Pancreas (tissue), 10 donors: ENCODE results near the gene NOD2. TPM values are rescaled to one million over a fixed set of nuclear protein-coding genes. Genes with fewer than 3 reads are reported as not detected.

Experiments used
- ATAC-seq, 4 donors: fragments of 200-7000 bp; cut with Tn5 transposase; one replicate each; pipeline versions ENCODE4 v1.8.0 to v1.9.1; 2020; ENCODE audit warnings: mild to moderate bottlenecking in 4 of 4, moderate library complexity in 4 of 4
- DNase-seq, 6 donors: peaks; one replicate each; pipeline ENCODE4 v3.0.0-alpha.2; 2020
- FAIRE-seq: peaks from 2 replicates; lab custom pipeline; 2012; peaks lifted over from hg19 to GRCh38; lab: Jason Lieb, UNC
- H3K27ac ChIP-seq, 4 donors: fragments of 200-600 bp; sonication (generic); 1 replicate in 3 of 4; 2 replicates in 1 of 4; pipeline versions ENCODE4 v1.5.0 to v1.8.0; 2020
- H3K27me3 ChIP-seq, 4 donors: fragments of 200-600 bp; one replicate each; pipeline ENCODE4 v1.8.0; 2021
- H3K36me3 ChIP-seq, 3 donors: fragments of 200-600 bp; sonication (generic) in 1 of 3; one replicate each; pipeline versions ENCODE4 v1.5.0 to v1.8.0; 2020 to 2021
- H3K4me1 ChIP-seq, 3 donors: fragments of 200-600 bp; one replicate each; pipeline ENCODE4 v1.8.0; 2021
- H3K4me3 ChIP-seq, 4 donors: fragments of 200-600 bp; sonication (generic) in 2 of 4; one replicate each; pipeline versions ENCODE4 v1.5.0 to v1.8.0; 2020 to 2021
- H3K9me3 ChIP-seq, 4 donors: fragments of 200-600 bp; one replicate each; pipeline ENCODE4 v1.8.0; 2021
- WGBS, 2 donors: extraction: QIAGEN DNeasy Blood & Tissue Kit; methylation state at CpG; one replicate each; pipeline ENCODE4 v1.1.7; 2013; 5-methylcytosine and 5-hydroxymethylcytosine counted together
- intact Hi-C, 3 donors: fragments of 100-400 bp; cut with DNase I; formaldehyde crosslinking; loops; one replicate each; pipeline versions ENCODE4 v1.11.1 to v1.14.2; 2022
- polyA plus RNA-seq, 2 donors: library from polyadenylated mRNA; stranded (reverse); fragments of 200-250 nt; gene quantifications; one replicate each; pipeline ENCODE4 v1.2.3, GENCODE V29; 2013
- total RNA-seq, 6 donors: library from RNA; stranded (reverse); fragmentation: NEBNext Ultra II Directional in 4 of 6; extraction: Animal tissue kit (Norgen Biotek cat#: 25700) in 4 of 6; gene quantifications; one replicate each; pipeline versions ENCODE4 v1.2.1 to v1.2.4, GENCODE V29; 2021 to 2023
- TF ChIP-seq, protein P1 (sequence below), 4 donors: fragments of 200-600 bp; sonication (generic) in 3 of 4; IDR thresholded peaks; one replicate each; pipeline versions ENCODE4 v1.5.0 to v1.8.0; 2021; ENCODE audit warnings: antibody characterized with exemption in 4 of 4
- donor health status: healthy with polysubstance abuse.
- donor health status: DM: no; HTN: no; CAD: no; lungs with moderate emphysema.
- donor health status: DM: no; HTN: no; CAD: no.
- donor health status: control.
- donor health status: control.
- donor health status: Bipolar disorder and iron deficiency.
- donor health status: DM: yes; HTN: yes; CAD: no.
- donor health status: DM: no; HTN: no; CAD: no.
- donor health status: DM: no; HTN: no; CAD: no.
- donor health status: DM: yes; HTN: yes; CAD: no.

NOD2 gene
- total and polyA plus RNA-seq, 8 donors: 0.08 to 2.1 (median 0.27) TPM

DNA sequence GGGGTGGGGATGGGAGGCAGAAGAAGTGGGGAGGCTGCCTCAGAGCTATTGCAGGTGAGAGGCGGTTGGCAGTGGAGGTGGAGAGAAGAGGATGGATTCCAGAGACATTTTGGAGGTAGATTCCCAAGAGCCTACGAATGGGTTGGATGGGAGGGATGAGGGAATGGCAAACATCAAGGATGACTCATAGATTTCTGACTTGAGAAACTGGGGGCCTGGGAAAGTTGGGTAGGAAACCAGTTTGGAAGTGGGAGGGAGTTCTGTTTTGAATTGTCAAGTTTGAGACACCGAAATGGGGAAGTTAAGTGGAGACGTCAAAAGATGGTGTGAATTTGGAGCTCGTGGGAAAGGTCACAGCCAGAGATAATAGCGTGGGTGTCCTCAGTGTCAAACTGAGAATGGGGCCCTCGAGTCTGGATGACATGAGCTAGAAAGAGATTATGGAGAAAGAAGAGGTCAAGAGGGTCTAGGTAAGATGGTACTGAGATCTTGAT lies 42.3 kb downstream of the NOD2 start:
- no peak for FAIRE-seq
- Histone ChIP-seq H3K27me3 (no peaks in the 10 kb centered on the region), H3K36me3 (no peaks in the 10 kb centered on the region), H3K27ac (no peak overlapping the region), H3K4me3 (no peak overlapping the region), H3K4me1 (no peaks in the 10 kb centered on the region), H3K9me3 (no peaks in the 10 kb centered on the region)
- no peak for ATAC-seq
- no peak for DNase-seq
- WGBS, 2 donors: 62 to 64% methylated on average over 7 of the region's 7 CpGs
- TF ChIP-seq, protein P1, sequence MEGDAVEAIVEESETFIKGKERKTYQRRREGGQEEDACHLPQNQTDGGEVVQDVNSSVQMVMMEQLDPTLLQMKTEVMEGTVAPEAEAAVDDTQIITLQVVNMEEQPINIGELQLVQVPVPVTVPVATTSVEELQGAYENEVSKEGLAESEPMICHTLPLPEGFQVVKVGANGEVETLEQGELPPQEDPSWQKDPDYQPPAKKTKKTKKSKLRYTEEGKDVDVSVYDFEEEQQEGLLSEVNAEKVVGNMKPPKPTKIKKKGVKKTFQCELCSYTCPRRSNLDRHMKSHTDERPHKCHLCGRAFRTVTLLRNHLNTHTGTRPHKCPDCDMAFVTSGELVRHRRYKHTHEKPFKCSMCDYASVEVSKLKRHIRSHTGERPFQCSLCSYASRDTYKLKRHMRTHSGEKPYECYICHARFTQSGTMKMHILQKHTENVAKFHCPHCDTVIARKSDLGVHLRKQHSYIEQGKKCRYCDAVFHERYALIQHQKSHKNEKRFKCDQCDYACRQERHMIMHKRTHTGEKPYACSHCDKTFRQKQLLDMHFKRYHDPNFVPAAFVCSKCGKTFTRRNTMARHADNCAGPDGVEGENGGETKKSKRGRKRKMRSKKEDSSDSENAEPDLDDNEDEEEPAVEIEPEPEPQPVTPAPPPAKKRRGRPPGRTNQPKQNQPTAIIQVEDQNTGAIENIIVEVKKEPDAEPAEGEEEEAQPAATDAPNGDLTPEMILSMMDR (IDR thresholded peaks at IDR 0.05): no peak
- intact Hi-C loops: no loop called here

DNA sequence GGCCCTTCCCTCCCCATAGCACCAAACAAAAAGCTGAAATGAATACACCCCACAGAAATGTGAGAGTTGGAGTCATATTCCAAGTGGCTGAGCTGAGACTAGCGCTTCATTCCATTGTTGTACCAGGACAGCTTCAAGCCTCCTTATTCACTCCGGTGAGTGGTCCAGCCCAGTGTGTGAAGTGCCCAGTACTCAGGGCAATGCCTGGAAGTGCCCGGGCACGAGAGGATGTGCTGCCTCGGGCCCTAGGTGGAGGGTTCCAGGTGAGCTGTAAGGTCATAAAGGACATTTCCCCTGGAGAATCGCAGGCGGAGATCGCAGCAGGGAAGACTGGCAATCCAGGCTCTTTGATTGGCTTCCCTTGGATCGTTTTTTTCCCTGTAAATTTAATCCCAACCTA lies 43.0 kb downstream of the NOD2 start:
- WGBS, 2 donors: 73 to 77% methylated on average over 9 of the region's 9 CpGs
- Histone ChIP-seq H3K4me1 (no peaks in the 10 kb centered on the region), H3K27me3 (no peaks in the 10 kb centered on the region), H3K9me3 (no peaks in the 10 kb centered on the region), H3K27ac (no peak overlapping the region), H3K36me3 (no peaks in the 10 kb centered on the region), H3K4me3 (no peak overlapping the region)
- ATAC-seq (no peak), FAIRE-seq (no peak), DNase-seq (no peak)
- TF ChIP-seq, protein P1 (IDR thresholded peaks at IDR 0.05): no peak
- intact Hi-C loops: no loop called here

DNA sequence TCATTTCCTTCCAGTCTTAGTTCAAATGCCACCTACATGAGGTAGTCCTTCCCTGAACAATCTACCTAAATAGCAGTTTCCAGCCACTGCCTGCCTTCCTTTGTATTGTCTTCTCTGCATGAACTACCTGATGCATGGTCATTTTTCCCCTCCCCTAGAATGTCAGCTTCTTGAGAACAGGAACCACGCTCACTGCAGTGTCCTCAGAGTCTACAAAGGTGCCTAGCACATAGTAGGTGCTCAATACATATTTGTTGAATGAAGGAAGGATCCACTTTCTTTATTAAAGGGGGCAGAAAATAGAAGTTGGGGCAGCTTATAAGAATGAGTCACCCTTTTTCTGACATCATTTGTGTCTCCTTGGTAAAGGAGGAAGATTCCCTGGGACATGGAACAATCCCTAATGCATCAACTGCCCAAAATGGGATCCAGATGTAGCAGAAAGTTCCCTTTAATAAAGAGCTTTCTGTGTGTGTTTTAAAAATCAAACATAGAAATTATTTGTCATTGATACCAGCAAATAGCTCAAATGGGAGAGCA lies 44.1 kb downstream of the NOD2 start:
- no peak for FAIRE-seq
- Histone ChIP-seq H3K36me3 (no peaks in the 10 kb centered on the region), H3K27me3 (no peaks in the 10 kb centered on the region), H3K9me3 (no peaks in the 10 kb centered on the region), H3K27ac (no peak overlapping the region), H3K4me3 (no peak overlapping the region), H3K4me1 (no peaks in the 10 kb centered on the region)
- DNase-seq: no peak
- intact Hi-C loops: no loop called here
- ATAC-seq: no peak
- WGBS, 2 donors: 73 to 80% methylated on average over 1 of the region's 1 CpG
- TF ChIP-seq, protein P1 (IDR thresholded peaks at IDR 0.05): no peak

DNA sequence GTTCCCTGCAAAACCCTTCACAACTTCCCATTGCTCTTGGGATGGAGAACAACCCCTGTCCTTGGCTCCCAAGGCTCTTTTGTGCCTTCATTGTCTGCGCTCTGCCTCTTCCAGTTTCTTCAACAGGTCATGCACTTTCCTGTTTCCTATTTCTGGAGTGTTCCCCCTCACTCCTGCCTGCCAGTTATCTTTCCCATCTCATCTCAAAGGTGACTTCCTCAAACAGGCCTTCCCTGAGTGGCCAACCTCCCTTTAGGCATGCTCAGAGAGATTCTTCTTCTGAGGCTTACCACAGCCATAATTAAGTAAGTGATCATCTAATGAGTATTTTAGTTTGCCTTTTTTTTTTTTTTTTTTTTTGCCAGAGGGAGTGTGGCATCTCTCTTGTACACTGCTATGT lies 45.6 kb downstream of the NOD2 start:
- TF ChIP-seq, protein P1 (IDR thresholded peaks at IDR 0.05): no peak
- no peaks in the 10 kb centered on the region for H3K9me3 ChIP-seq
- no peak for DNase-seq
- no peaks in the 10 kb centered on the region for H3K36me3 ChIP-seq
- H3K27ac ChIP-seq: no peak overlapping the region
- WGBS, 2 donors: 92 to 93% methylated on average over 1 of the region's 1 CpG
- peaks cover 0 to 10% (median 0%) of the 10 kb centered on the region in 3 donors for H3K4me1 ChIP-seq
- H3K4me3 ChIP-seq: no peak overlapping the region
- H3K27me3 ChIP-seq: no peaks in the 10 kb centered on the region
- intact Hi-C loops: no loop called here
- no peak for ATAC-seq
- FAIRE-seq: no peak

DNA sequence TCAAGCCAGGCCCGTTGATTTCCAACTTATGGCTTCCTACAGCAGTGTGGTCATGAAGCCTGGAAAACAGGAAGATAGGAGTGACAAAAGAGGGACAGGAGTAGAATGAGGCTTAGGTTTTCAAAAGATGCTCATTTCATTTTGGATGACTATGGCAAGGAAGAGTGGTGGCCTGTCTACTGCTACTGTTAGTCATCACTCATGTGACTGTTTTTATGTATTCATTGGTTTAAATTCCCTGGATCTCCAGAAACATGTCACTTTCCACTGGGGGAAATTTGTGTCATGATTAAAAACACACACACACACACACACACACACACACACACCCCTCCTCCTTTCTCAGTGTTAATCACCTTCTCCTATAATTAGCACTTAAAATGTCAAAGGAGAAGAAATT lies 47.3 kb downstream of the NOD2 start:
- intact Hi-C loops: no loop called here
- Histone ChIP-seq H3K27me3 (no peaks in the 10 kb centered on the region), H3K9me3 (no peaks in the 10 kb centered on the region), H3K27ac (peak overlapping the region in 2 of 4 donors; percentile 71 to 78), H3K4me1 (peaks cover 0 to 16% (median 0%) of the 10 kb centered on the region in 3 donors), H3K36me3 (no peaks in the 10 kb centered on the region), H3K4me3 (no peak overlapping the region)
- no peak for FAIRE-seq
- DNase-seq: no peak
- TF ChIP-seq, protein P1 (IDR thresholded peaks at IDR 0.05): no peak
- WGBS, 2 donors: 58 to 73% methylated on average over 1 of the region's 1 CpG
- no peak for ATAC-seq
